ENCODE results near the gene NWD2.

NWD2 gene

GRCh38 chr4:37441231-37442061 is 196.9 kb downstream of the NWD2 start:
- peak; percentile 10 for DNase-seq (ENCODE audit: low read depth)

- DNase-seq (ENCODE audit: low read depth), result no peak
Measured at GRCh38 chr4:37442062-37442323, 197.4 kb downstream of the NWD2 start.

- DNase-seq (ENCODE audit: low read depth), result no peak
Measured at GRCh38 chr4:37443137-37443536, 198.6 kb downstream of the NWD2 start.

- no peak for DNase-seq (ENCODE audit: low read depth)
Measured at GRCh38 chr4:37445023-37445422, 200.5 kb downstream of the NWD2 start.

- DNase-seq (ENCODE audit: low read depth), result no peak
Measured at GRCh38 chr4:37446016-37446415, 201.5 kb downstream of the NWD2 start.

GRCh38 chr4:37447886-37448285 is 203.3 kb downstream of the NWD2 start:
- DNase-seq (ENCODE audit: low read depth), result peak; percentile 22

GRCh38 chr4:37450309-37450708 is 205.8 kb downstream of the NWD2 start:
- no peak for DNase-seq (ENCODE audit: low read depth)

- no peak for DNase-seq (ENCODE audit: low read depth)
Measured at GRCh38 chr4:37450911-37451310, 206.4 kb downstream of the NWD2 start.

GRCh38 chr4:37451656-37452055 is 207.1 kb downstream of the NWD2 start:
- DNase-seq (ENCODE audit: low read depth), result no peak

GRCh38 chr4:37452952-37453280 is 208.4 kb downstream of the NWD2 start:
- peak; percentile 76 for DNase-seq (ENCODE audit: low read depth)

GRCh38 chr4:37453281-37453998 is 208.9 kb downstream of the NWD2 start:
- DNase-seq (ENCODE audit: low read depth), result peak; percentile 8

- DNase-seq (ENCODE audit: low read depth), result no peak
Measured at GRCh38 chr4:37453999-37454800, 209.7 kb downstream of the NWD2 start.

- DNase-seq (ENCODE audit: low read depth), result no peak
Measured at GRCh38 chr4:37455301-37456131, 211.0 kb downstream of the NWD2 start.

- DNase-seq (ENCODE audit: low read depth), result no peak
Measured at GRCh38 chr4:37461801-37462200, 217.3 kb downstream of the NWD2 start.

GRCh38 chr4:37463033-37463856 is 218.7 kb downstream of the NWD2 start:
- no peak for DNase-seq (ENCODE audit: low read depth)

- DNase-seq (ENCODE audit: low read depth), result no peak
Measured at GRCh38 chr4:37464373-37465128, 220.0 kb downstream of the NWD2 start.

- DNase-seq (ENCODE audit: low read depth), result no peak
Measured at GRCh38 chr4:37465296-37465695, 220.8 kb downstream of the NWD2 start.

- DNase-seq (ENCODE audit: low read depth), result no peak
Measured at GRCh38 chr4:37465845-37466244, 221.3 kb downstream of the NWD2 start.

GRCh38 chr4:37467223-37467622 is 222.7 kb downstream of the NWD2 start:
- no peak for DNase-seq (ENCODE audit: low read depth)

- DNase-seq (ENCODE audit: low read depth), result no peak
Measured at GRCh38 chr4:37467824-37468223, 223.3 kb downstream of the NWD2 start.

All from amniotic epithelial cell (primary cell).